H9 (cell line): ENCODE data around the gene PTPN21. TPM values are rescaled to one million over a fixed set of nuclear protein-coding genes. Genes with fewer than 3 reads are reported as not detected.
A peak's percentile ranks its signal among the peaks of the same experiment; 100 is the strongest.

Source experiments
- DNase-seq: peaks from one replicate; pipeline ENCODE4 v3.0.0-alpha.2; 2017
- H2AFZ ChIP-seq: one replicate; pipeline ENCODE4 v1.6.1; 2013; ENCODE audit warnings: mild to moderate bottlenecking, low read length, control low read depth, moderate library complexity
- H2AK5ac ChIP-seq: 2 replicates; pipeline ENCODE4 v1.6.1; 2013; ENCODE audit warnings: low read length, control low read depth, mixed read lengths; ENCODE audit not compliant: insufficient read length
- H2BK120ac ChIP-seq: one replicate; pipeline ENCODE4 v1.6.1; 2013; ENCODE audit warnings: low read depth, mild to moderate bottlenecking, low read length, control low read depth, inconsistent platforms; ENCODE audit not compliant: poor library complexity, severe bottlenecking
- H2BK12ac ChIP-seq: 2 replicates; pipeline ENCODE4 v1.6.1; 2013; ENCODE audit warnings: low read length, control low read depth, mixed read lengths, low read depth; ENCODE audit not compliant: insufficient read length
- H2BK15ac ChIP-seq: 2 replicates; pipeline ENCODE4 v1.6.1; 2013; ENCODE audit warnings: low read depth, low read length, control low read depth
- H2BK20ac ChIP-seq: one replicate; pipeline ENCODE4 v1.6.1; 2013; ENCODE audit warnings: low read depth, mild to moderate bottlenecking, low read length, control low read depth, inconsistent platforms; ENCODE audit not compliant: poor library complexity, severe bottlenecking
- H2BK5ac ChIP-seq: 2 replicates; pipeline ENCODE4 v1.6.1; 2013; ENCODE audit warnings: low read length, control low read depth, mixed read lengths; ENCODE audit not compliant: insufficient read length
- H3K14ac ChIP-seq: 2 replicates; pipeline ENCODE4 v1.6.1; 2013; ENCODE audit warnings: low read length, control low read depth; ENCODE audit not compliant: insufficient read depth
- H3K18ac ChIP-seq: 2 replicates; pipeline ENCODE4 v1.6.1; 2013; ENCODE audit warnings: low read depth, mild to moderate bottlenecking, mixed read lengths, low read length, control low read depth; ENCODE audit not compliant: insufficient read length
- H3K23ac ChIP-seq: 2 replicates; pipeline ENCODE4 v1.6.1; 2013; ENCODE audit warnings: low read length, control low read depth, mixed read lengths, low read depth; ENCODE audit not compliant: insufficient read length
- H3K23me2 ChIP-seq: 2 replicates; pipeline ENCODE4 v1.6.1; 2013; ENCODE audit warnings: low read depth, mild to moderate bottlenecking, mixed read lengths, low read length, control low read depth; ENCODE audit not compliant: insufficient read length, poor library complexity, severe bottlenecking
- H3K27ac ChIP-seq: 2 replicates; pipeline ENCODE4 v1.5.1; 2013; ENCODE audit warnings: low read length, control low read depth, mixed read lengths, low read depth; ENCODE audit not compliant: insufficient read length
- H3K27me3 ChIP-seq: 2 replicates; pipeline ENCODE4 v1.6.1; 2013; ENCODE audit warnings: low read length, control low read depth, inconsistent platforms; ENCODE audit not compliant: insufficient read depth
- H3K4ac ChIP-seq: 2 replicates; pipeline ENCODE4 v1.6.1; 2013; ENCODE audit warnings: low read depth, mild to moderate bottlenecking, control low read depth, inconsistent platforms, low read length, moderate library complexity
- H3K4me1 ChIP-seq: 2 replicates; pipeline ENCODE4 v1.6.1; 2013; ENCODE audit warnings: low read length, control low read depth, inconsistent platforms; ENCODE audit not compliant: insufficient read depth
- H3K4me2 ChIP-seq: 2 replicates; pipeline ENCODE4 v1.6.1; 2013; ENCODE audit warnings: low read length, control low read depth, mixed read lengths; ENCODE audit not compliant: insufficient read length, insufficient read depth
- H3K56ac ChIP-seq: 2 replicates; pipeline ENCODE4 v1.6.1; 2013; ENCODE audit warnings: low read depth, mild to moderate bottlenecking, mixed read lengths, low read length, control low read depth; ENCODE audit not compliant: insufficient read length
- H3K79me1 ChIP-seq: 2 replicates; pipeline ENCODE4 v1.6.1; 2013; ENCODE audit warnings: low read depth, mild to moderate bottlenecking, moderate library complexity, low read length, control low read depth, inconsistent platforms; ENCODE audit not compliant: insufficient read depth, poor library complexity, severe bottlenecking
- H3K79me2 ChIP-seq: 2 replicates; pipeline ENCODE4 v1.6.1; 2013; ENCODE audit warnings: low read length, control low read depth, inconsistent platforms; ENCODE audit not compliant: insufficient read depth
- H3K9ac ChIP-seq: 2 replicates; pipeline ENCODE4 v1.6.1; 2013; ENCODE audit warnings: low read length, control low read depth, mixed read lengths; ENCODE audit not compliant: insufficient read length; ENCODE audit errors: extremely low read depth
- H3K9me3 ChIP-seq: one replicate; pipeline ENCODE4 v1.6.1; 2013; ENCODE audit warnings: low read depth, low read length, inconsistent platforms; ENCODE audit not compliant: control insufficient read depth
- H3T11ph ChIP-seq: one replicate; pipeline ENCODE4 v1.6.1; 2013; ENCODE audit warnings: mild to moderate bottlenecking, low read length, control low read depth, inconsistent platforms
- H4K20me1 ChIP-seq: one replicate; pipeline ENCODE4 v1.6.1; 2013; ENCODE audit not compliant: control insufficient read depth, insufficient read length, insufficient read depth
- H4K5ac ChIP-seq: 2 replicates; pipeline ENCODE4 v1.6.1; 2013; ENCODE audit warnings: low read depth, mild to moderate bottlenecking, mixed read lengths, low read length, control low read depth; ENCODE audit not compliant: insufficient read length
- H4K8ac ChIP-seq: replicated peaks from 2 replicates; pipeline ENCODE4 v1.6.1; 2013; ENCODE audit warnings: low read length, control low read depth, mixed read lengths, low read depth; ENCODE audit not compliant: insufficient read length
- H4K91ac ChIP-seq: 2 replicates; pipeline ENCODE4 v1.6.1; 2013; ENCODE audit warnings: low read depth, mild to moderate bottlenecking, moderate library complexity, mixed read lengths, low read length, control low read depth; ENCODE audit not compliant: insufficient read length
- H3K27ac Mint-ChIP-seq, 3 experiments: 2 replicates in 2 of 3; 3 replicates in 1 of 3; pipeline ENCODE4 v1.8.0; 2020 to 2021; ENCODE audit warnings: mixed read lengths in 3 of 3, mild to moderate bottlenecking in 1 of 3, moderate library complexity in 1 of 3
- H3K27me3 Mint-ChIP-seq: 2 replicates; pipeline ENCODE4 v1.8.0; 2021; ENCODE audit warnings: low read depth, mild to moderate bottlenecking, moderate library complexity, mixed read lengths
- H3K36me3 Mint-ChIP-seq, 3 experiments: 2 replicates in 2 of 3; 3 replicates in 1 of 3; pipeline ENCODE4 v1.8.0; 2020 to 2021; ENCODE audit warnings: low read depth in 3 of 3, mixed read lengths in 3 of 3; ENCODE audit not compliant: insufficient read depth in 1 of 3
- H3K4me1 Mint-ChIP-seq, 2 experiments: 2 replicates each; pipeline ENCODE4 v1.8.0; 2020; ENCODE audit warnings: mixed read lengths in 2 of 2
- H3K4me3 Mint-ChIP-seq, 2 experiments: 2 replicates in 1 of 2; 3 replicates in 1 of 2; pipeline ENCODE4 v1.8.0; 2020 to 2021; ENCODE audit warnings: mild to moderate bottlenecking in 2 of 2, mixed read lengths in 2 of 2, moderate library complexity in 1 of 2
- H3K9me3 Mint-ChIP-seq, 2 experiments: 2 replicates in 1 of 2; 3 replicates in 1 of 2; pipeline ENCODE4 v1.8.0; 2020; ENCODE audit warnings: mild to moderate bottlenecking in 2 of 2, mixed read lengths in 2 of 2, moderate library complexity in 1 of 2
- CTCF ChIP-seq: fragments of 200-600 bp; sonication (generic); conservative IDR thresholded peaks from 3 replicates; pipeline ENCODE4 v1.8.0; 2021; ENCODE audit warnings: antibody characterized with exemption, mild to moderate bottlenecking
- WGBS: extraction: QIAGEN DNeasy Blood & Tissue Kit; methylation state at CpG from one replicate; pipeline ENCODE4 v1.1.7; 2013; ENCODE audit warnings: missing lambda C conversion rate, low lambda C conversion rate, mixed read lengths; ENCODE audit not compliant: insufficient read length; ENCODE audit errors: extremely low coverage; 5-methylcytosine and 5-hydroxymethylcytosine counted together
- total RNA-seq: library from RNA; stranded (reverse); gene quantifications from 2 replicates; pipeline ENCODE4 v1.2.1, GENCODE V29; 2021

Gene PTPN21
- total RNA-seq, 1 experiment from 2014 or later: 14.3 TPM

- Histone ChIP-seq H3K9me3 (no peaks in the 10 kb centered on the region), H3K79me1 (no peaks in the 10 kb centered on the region), H2AFZ (no peak overlapping the region), H2BK15ac (no peak overlapping the region), H2BK12ac (no peak overlapping the region), H2BK120ac (no peak overlapping the region), H3K23me2 (no peaks in the 10 kb centered on the region), H3K56ac (no peak overlapping the region), H3K27me3 (no peaks in the 10 kb centered on the region), H3K14ac (no peak overlapping the region), H3K9ac (no peak overlapping the region), H4K20me1 (no peaks in the 10 kb centered on the region), H3T11ph (no peak overlapping the region), H2BK20ac (no peak overlapping the region), H4K91ac (no peak overlapping the region), H3K79me2 (peaks cover 3% of the 10 kb centered on the region; the same call in 1 of the 2 replicates), H4K5ac (no peak overlapping the region), H3K4me1 (no peaks in the 10 kb centered on the region), H3K4me2 (no peak overlapping the region), H3K27ac (no peak overlapping the region), H4K8ac (no peak overlapping the region), H3K23ac (no peak overlapping the region), H3K4ac (no peak overlapping the region), H2BK5ac (no peak overlapping the region), H3K18ac (no peak overlapping the region), H2AK5ac (no peak overlapping the region)
- Mint-ChIP-seq H3K4me3 (no peak overlapping the region), H3K9me3 (no peaks in the 10 kb centered on the region), H3K4me1 (peaks cover 9 to 11% of the 10 kb centered on the region in 2 experiments), H3K36me3 (peaks cover 40 to 75% (median 67%) of the 10 kb centered on the region in 3 experiments; a peak in 6 of 7 replicates), H3K27ac (peak overlapping the region in 1 of 3 experiments; percentile 28; a peak in 1 of 7 replicates), H3K27me3 (no peaks in the 10 kb centered on the region)
- no CpG with 5 or more reads among the region's 3 CpGs for WGBS
- no peak for TF ChIP-seq CTCF
- no peak for DNase-seq
Measured at GRCh38 chr14:88568196-88568595, 13.4 kb upstream of the PTPN21 start.
